Chondrocyte (in vitro differentiated cells): ENCODE measurements around the gene WEE1. TPM values are rescaled to one million over a fixed set of nuclear protein-coding genes. Genes with fewer than 3 reads are reported as not detected.
"Not testable (repeated sequence)": the region's sequence is repeated elsewhere in the genome, so short reads cannot be mapped to it uniquely, and the experiment has no call there.

ENCODE experiments used
- DNase-seq: peaks from one replicate; pipeline ENCODE4 v3.0.0; 2021; ENCODE audit warnings: mixed read lengths, low spot score
- H3K27ac Mint-ChIP-seq: one replicate; pipeline ENCODE4 v1.8.0; 2021; ENCODE audit warnings: mild to moderate bottlenecking, moderate library complexity, mixed read lengths; ENCODE audit not compliant: unreplicated experiment
- H3K27me3 Mint-ChIP-seq: 2 replicates; pipeline ENCODE4 v1.8.0; 2021; ENCODE audit warnings: low read depth, mixed read lengths
- H3K36me3 Mint-ChIP-seq: 2 replicates; pipeline ENCODE4 v1.8.0; 2021; ENCODE audit warnings: low read depth, mixed read lengths
- H3K4me1 Mint-ChIP-seq: 2 replicates; pipeline ENCODE4 v1.8.0; 2021; ENCODE audit warnings: low read depth, mild to moderate bottlenecking, mixed read lengths
- H3K4me3 Mint-ChIP-seq: one replicate; pipeline ENCODE4 v1.8.0; 2021; ENCODE audit warnings: mild to moderate bottlenecking, moderate library complexity, mixed read lengths; ENCODE audit not compliant: unreplicated experiment
- H3K9me3 Mint-ChIP-seq: 2 replicates; pipeline ENCODE4 v1.8.0; 2021; ENCODE audit warnings: low read depth, mixed read lengths
- total RNA-seq: library from RNA; stranded (reverse); gene quantifications from 3 replicates; pipeline ENCODE4 v1.2.1, GENCODE V29; 2021
- TF ChIP-seq, protein P1 (sequence below): fragments of 200-600 bp; sonication (generic); IDR thresholded peaks from 2 replicates; pipeline ENCODE4 v1.5.0; 2021; ENCODE audit warnings: antibody characterized with exemption, mild to moderate bottlenecking, moderate library complexity

Gene WEE1
- total RNA-seq, 1 donor from 2014 or later, result 17.8 TPM

DNA sequence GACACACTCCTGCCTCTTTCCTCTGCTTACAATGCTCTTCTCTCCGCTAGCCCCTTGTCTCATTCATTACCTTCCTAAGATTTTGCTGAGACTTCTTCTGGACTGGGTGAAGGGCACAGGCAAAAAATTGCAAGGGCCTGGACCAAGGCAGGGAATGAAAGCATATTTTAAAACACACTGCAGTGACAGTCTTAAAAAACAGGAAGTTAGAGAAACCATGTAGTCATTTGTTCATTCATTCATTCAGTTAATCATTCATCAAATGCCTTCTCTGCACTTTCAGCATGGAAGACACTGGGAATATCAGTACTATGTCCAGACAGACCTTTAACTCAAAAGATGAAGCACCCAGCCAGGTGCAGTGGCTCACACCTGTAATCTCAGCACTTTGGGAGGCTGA is 45.5 kb downstream of the WEE1 start:
- H3K4me3 Mint-ChIP-seq, result no peak overlapping the region
- no peak for DNase-seq
- H3K4me1 Mint-ChIP-seq, result peaks cover 23% of the 10 kb centered on the region
- TF ChIP-seq, protein P1, sequence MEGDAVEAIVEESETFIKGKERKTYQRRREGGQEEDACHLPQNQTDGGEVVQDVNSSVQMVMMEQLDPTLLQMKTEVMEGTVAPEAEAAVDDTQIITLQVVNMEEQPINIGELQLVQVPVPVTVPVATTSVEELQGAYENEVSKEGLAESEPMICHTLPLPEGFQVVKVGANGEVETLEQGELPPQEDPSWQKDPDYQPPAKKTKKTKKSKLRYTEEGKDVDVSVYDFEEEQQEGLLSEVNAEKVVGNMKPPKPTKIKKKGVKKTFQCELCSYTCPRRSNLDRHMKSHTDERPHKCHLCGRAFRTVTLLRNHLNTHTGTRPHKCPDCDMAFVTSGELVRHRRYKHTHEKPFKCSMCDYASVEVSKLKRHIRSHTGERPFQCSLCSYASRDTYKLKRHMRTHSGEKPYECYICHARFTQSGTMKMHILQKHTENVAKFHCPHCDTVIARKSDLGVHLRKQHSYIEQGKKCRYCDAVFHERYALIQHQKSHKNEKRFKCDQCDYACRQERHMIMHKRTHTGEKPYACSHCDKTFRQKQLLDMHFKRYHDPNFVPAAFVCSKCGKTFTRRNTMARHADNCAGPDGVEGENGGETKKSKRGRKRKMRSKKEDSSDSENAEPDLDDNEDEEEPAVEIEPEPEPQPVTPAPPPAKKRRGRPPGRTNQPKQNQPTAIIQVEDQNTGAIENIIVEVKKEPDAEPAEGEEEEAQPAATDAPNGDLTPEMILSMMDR, result no peak
- no peak overlapping the region for H3K27ac Mint-ChIP-seq
- no peaks in the 10 kb centered on the region for H3K9me3 Mint-ChIP-seq
- H3K27me3 Mint-ChIP-seq, result no peaks in the 10 kb centered on the region
- H3K36me3 Mint-ChIP-seq, result no peaks in the 10 kb centered on the region

DNA sequence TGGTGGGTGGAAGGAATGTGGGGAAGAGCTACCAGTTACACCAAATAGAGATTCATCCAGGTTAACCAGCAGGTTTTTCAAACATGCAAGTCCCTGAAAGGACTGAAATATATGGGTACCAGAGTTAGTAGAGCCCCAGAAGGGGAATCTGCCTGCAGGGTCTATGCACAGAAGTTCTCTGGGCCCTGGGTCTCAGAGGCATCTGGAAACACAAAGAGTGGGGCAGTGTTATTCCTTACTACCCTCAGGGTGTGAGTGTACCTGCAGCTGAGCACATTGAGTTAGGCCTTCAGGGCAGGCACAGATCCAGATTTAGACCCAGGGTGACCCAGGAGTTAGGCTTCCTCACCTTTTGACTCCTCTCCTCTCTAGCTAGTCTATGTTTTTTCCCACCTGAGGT is 46.5 kb downstream of the WEE1 start:
- no peaks in the 10 kb centered on the region for H3K27me3 Mint-ChIP-seq
- TF ChIP-seq, protein P1, result no peak
- no peaks in the 10 kb centered on the region for H3K9me3 Mint-ChIP-seq
- no peaks in the 10 kb centered on the region for H3K36me3 Mint-ChIP-seq
- no peak overlapping the region for H3K27ac Mint-ChIP-seq
- peaks cover 15% of the 10 kb centered on the region for H3K4me1 Mint-ChIP-seq
- no peak for DNase-seq
- H3K4me3 Mint-ChIP-seq, result no peak overlapping the region

DNA sequence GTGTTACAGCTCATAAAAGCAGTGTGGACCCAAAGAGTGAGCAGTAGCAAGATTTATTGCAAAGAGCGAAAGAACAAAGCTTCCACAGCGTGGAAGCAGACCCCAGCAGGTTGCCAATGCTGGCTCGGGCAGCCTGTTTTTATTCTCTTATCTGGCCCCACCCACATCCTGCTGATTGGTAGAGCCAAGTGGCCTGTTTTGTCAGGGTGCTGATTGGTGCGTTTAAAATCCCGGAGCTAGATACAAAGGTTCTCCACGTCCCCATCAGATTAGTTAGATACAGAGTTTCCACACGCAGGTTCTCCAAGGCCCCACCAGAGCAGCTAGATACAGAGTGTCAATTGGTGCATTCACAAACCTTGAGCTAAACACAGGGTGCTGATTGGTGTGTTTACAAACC is 48.9 kb downstream of the WEE1 start:
- not testable (repeated sequence) for H3K4me3 Mint-ChIP-seq, H3K36me3 Mint-ChIP-seq, H3K27ac Mint-ChIP-seq, DNase-seq, H3K9me3 Mint-ChIP-seq, H3K27me3 Mint-ChIP-seq
- H3K4me1 Mint-ChIP-seq, result peaks cover 13% of the 10 kb centered on the region

DNA sequence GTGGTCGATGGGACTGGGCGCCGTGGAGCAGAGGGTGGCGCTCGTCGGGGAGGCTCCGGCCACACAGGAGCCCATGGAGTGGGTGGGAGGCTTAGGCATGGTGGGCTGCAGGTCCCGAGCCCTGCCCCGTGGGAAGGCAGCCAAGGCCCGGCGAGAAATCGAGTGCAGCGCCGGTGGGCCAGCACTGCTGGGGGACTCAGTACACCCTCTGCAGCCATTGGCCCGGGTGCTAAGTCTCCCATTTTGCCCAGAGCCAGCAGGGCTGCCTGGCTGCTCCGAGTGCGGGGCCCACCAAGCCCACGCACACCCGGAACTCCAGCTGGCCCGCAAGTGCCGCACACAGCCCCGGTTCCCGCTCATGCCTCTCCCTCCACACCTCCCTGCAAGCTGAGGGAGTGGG is 49.6 kb downstream of the WEE1 start:
- not testable (repeated sequence) for DNase-seq, H3K4me1 Mint-ChIP-seq, H3K36me3 Mint-ChIP-seq, H3K27me3 Mint-ChIP-seq, H3K4me3 Mint-ChIP-seq, H3K9me3 Mint-ChIP-seq, H3K27ac Mint-ChIP-seq

DNA sequence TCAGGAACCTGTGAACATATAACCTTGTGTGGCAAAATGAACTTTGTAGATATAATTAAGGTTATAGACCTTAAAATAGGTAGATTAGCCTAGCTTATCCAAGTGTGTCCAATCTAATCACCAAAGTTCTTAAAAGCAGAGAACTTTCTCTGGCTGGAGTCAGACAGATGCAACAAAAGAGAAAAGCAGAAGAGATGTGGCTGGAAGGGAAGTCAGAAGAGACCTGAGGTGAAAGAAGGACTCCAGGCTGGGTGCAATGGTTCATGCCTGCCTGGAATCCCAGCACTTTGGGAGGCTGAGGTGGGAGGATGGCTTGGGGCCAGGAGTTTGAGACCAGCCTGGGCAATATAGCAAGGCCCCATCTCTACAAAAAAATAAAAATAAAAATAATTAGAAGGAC is 51.0 kb downstream of the WEE1 start:
- Mint-ChIP-seq H3K9me3 (no peaks in the 10 kb centered on the region), H3K4me1 (peaks cover 7% of the 10 kb centered on the region), H3K4me3 (no peak overlapping the region), H3K36me3 (no peaks in the 10 kb centered on the region), H3K27ac (no peak overlapping the region), H3K27me3 (no peaks in the 10 kb centered on the region)
- DNase-seq, result no peak
- TF ChIP-seq, protein P1, result no peak

DNA sequence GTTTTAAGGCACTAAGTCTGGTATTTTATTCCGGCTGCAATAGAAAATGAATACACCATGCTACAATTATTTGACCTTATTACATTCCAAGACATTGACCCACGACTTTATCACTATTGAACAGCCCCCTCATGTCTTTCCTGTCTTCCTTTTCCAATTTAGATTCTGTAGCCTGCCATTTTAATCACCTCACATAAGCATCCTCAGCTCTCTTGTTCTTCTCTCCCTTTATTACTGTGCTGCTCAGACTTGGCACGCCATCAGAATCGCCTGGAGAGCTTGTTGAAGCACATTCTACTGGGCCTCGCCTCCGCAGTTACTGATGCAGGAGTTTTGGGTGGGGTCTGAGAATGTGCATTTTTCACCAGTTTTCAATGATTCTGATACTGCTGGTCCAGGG is 51.7 kb downstream of the WEE1 start:
- H3K9me3 Mint-ChIP-seq, result no peaks in the 10 kb centered on the region
- no peaks in the 10 kb centered on the region for H3K36me3 Mint-ChIP-seq
- H3K27ac Mint-ChIP-seq, result no peak overlapping the region
- TF ChIP-seq, protein P1, result no peak
- no peak overlapping the region for H3K4me3 Mint-ChIP-seq
- no peak for DNase-seq
- peaks cover 7% of the 10 kb centered on the region for H3K4me1 Mint-ChIP-seq
- no peaks in the 10 kb centered on the region for H3K27me3 Mint-ChIP-seq
